Endothelial cell of umbilical vein (primary cell): ENCODE results near the gene DRC7. TPM values are rescaled to one million over a fixed set of nuclear protein-coding genes. Genes with fewer than 3 reads are reported as not detected.

Experiments
- BruUV-seq: library from RNA; stranded (reverse); fragments of 400-500 nt; replicated peaks from 2 replicates; lab custom pipeline; 2021; lab: Mats Ljungman, UMichigan
- CTCF ChIA-PET: fragments of 300-600, 350-600 bp; sonication (Branson Sonifier 250); formaldehyde crosslinking; loops from one replicate; lab custom pipeline; 2021; ENCODE audit warnings: antibody characterized with exemption, inconsistent platforms; lab: Charles Lee
- POLR2A ChIA-PET: fragments of 300-600, 350-600 bp; sonication (Branson Sonifier 250); formaldehyde crosslinking; loops from one replicate; lab custom pipeline; 2021; ENCODE audit warnings: antibody characterized with exemption, inconsistent platforms; lab: Charles Lee
- DNase-seq: peaks from one replicate; pipeline ENCODE4 v3.0.0-alpha.2; 2011; ENCODE audit warnings: low read depth, low spot score
- FAIRE-seq: peaks from 2 replicates; lab custom pipeline; 2011; peaks lifted over from hg19 to GRCh38; lab: Jason Lieb, UNC
- H2AFZ ChIP-seq: 2 replicates; pipeline ENCODE4 v1.6.0; 2012; ENCODE audit warnings: low read depth, low read length, control low read depth, inconsistent platforms
- H3K27ac ChIP-seq: 2 replicates; pipeline ENCODE4 v1.5.1; 2011; ENCODE audit warnings: low read depth, mild to moderate bottlenecking, control low read depth, low read length, moderate library complexity; ENCODE audit not compliant: insufficient read depth
- H3K27me3 ChIP-seq, 2 experiments: 2 replicates each; pipeline versions ENCODE4 v1.6.0 to v1.6.1; 2011; ENCODE audit warnings: low read length in 2 of 2, mixed read lengths in 1 of 2; ENCODE audit not compliant: control insufficient read depth in 2 of 2, insufficient read depth in 2 of 2
- H3K36me3 ChIP-seq, 2 experiments: 2 replicates in 1 of 2; 3 replicates in 1 of 2; pipeline ENCODE4 v1.5.1; 2011; ENCODE audit warnings: low read length in 2 of 2, mild to moderate bottlenecking in 1 of 2, moderate library complexity in 1 of 2; ENCODE audit not compliant: control insufficient read depth in 2 of 2, insufficient read depth in 2 of 2; ENCODE audit errors: extremely low read depth in 1 of 2
- H3K4me1 ChIP-seq: 3 replicates; pipeline ENCODE4 v1.5.1; 2011; ENCODE audit warnings: mild to moderate bottlenecking, low read length; ENCODE audit not compliant: control insufficient read depth, insufficient read depth; ENCODE audit errors: extremely low read depth
- H3K4me2 ChIP-seq: 2 replicates; pipeline ENCODE4 v1.6.1; 2011; ENCODE audit warnings: low read length, control low read depth, mixed read lengths; ENCODE audit not compliant: insufficient read depth
- H3K4me3 ChIP-seq, 3 experiments: fragments of 200-600 bp in 1 of 3; sonication (generic), shearing (Covaris generic) in 1 of 3; replicated peaks in 1 of 3; 2 replicates each; pipeline ENCODE4 v1.5.1; 2011 to 2016; ENCODE audit warnings: control low read depth in 3 of 3, low read length in 3 of 3, mild to moderate bottlenecking in 2 of 3, inconsistent platforms in 1 of 3, low read depth in 1 of 3, moderate library complexity in 1 of 3; ENCODE audit not compliant: insufficient read depth in 1 of 3
- H3K79me2 ChIP-seq: 2 replicates; pipeline ENCODE4 v1.6.0; 2012; ENCODE audit warnings: low read length, inconsistent platforms; ENCODE audit not compliant: control insufficient read depth, insufficient read depth
- H3K9ac ChIP-seq: replicated peaks from 2 replicates; pipeline ENCODE3; 2011; ENCODE audit warnings: low read length, control low read depth; ENCODE audit not compliant: insufficient read depth; ENCODE audit errors: extremely low read depth
- H3K9me1 ChIP-seq: replicated peaks from 3 replicates; pipeline ENCODE4 v1.6.0; 2011; ENCODE audit warnings: mild to moderate bottlenecking, low read length; ENCODE audit not compliant: control insufficient read depth, insufficient read depth; ENCODE audit errors: extremely low read depth
- H3K9me3 ChIP-seq: replicated peaks from 2 replicates; pipeline ENCODE4 v1.5.1; 2012; ENCODE audit warnings: low read length, inconsistent platforms; ENCODE audit not compliant: control insufficient read depth, insufficient read depth
- H4K20me1 ChIP-seq: replicated peaks from 2 replicates; pipeline ENCODE3; 2011; ENCODE audit warnings: mild to moderate bottlenecking, low read length; ENCODE audit not compliant: control insufficient read depth, insufficient read depth; ENCODE audit errors: extremely low read depth
- CTCF ChIP-seq, 2 donors: IDR thresholded peaks; 1 replicate in 1 of 2; 2 replicates in 1 of 2; pipeline ENCODE4 v1.5.1; 2011; ENCODE audit warnings: low read length in 2 of 2, mild to moderate bottlenecking in 2 of 2, moderate library complexity in 2 of 2, control low read depth in 1 of 2, inconsistent platforms in 1 of 2, low read depth in 1 of 2; ENCODE audit not compliant: insufficient read depth in 1 of 2; ENCODE audit errors: extremely low read depth in 1 of 2
- EZH2 ChIP-seq: IDR thresholded peaks from 2 replicates; pipeline ENCODE4 v1.6.1; 2012; ENCODE audit warnings: borderline replicate concordance, low read depth, mild to moderate bottlenecking, moderate library complexity, low read length, inconsistent platforms; ENCODE audit not compliant: severe bottlenecking
- FOS ChIP-seq: IDR thresholded peaks from 2 replicates; pipeline ENCODE4 v1.6.1; 2011; ENCODE audit warnings: mild to moderate bottlenecking, low read length, moderate library complexity, borderline replicate concordance; ENCODE audit not compliant: insufficient read depth
- GATA2 ChIP-seq: IDR thresholded peaks from 2 replicates; pipeline ENCODE4 v1.7.0; 2011; ENCODE audit warnings: low read depth, mild to moderate bottlenecking, moderate library complexity, mixed read lengths, low read length; ENCODE audit not compliant: insufficient read length, insufficient read depth
- JUN ChIP-seq: IDR thresholded peaks from 2 replicates; pipeline ENCODE4 v1.6.1; 2011; ENCODE audit warnings: borderline replicate concordance, low read depth; ENCODE audit not compliant: insufficient read length, insufficient read depth
- MAX ChIP-seq: IDR thresholded peaks from 2 replicates; pipeline ENCODE4 v1.6.1; 2011; ENCODE audit not compliant: insufficient read depth, insufficient read length
- MYC ChIP-seq: IDR thresholded peaks from one replicate; pipeline ENCODE4 v1.6.1; 2011; ENCODE audit warnings: mild to moderate bottlenecking, low read depth, low read length
- POLR2A ChIP-seq: IDR thresholded peaks from 2 replicates; pipeline ENCODE4 v1.6.1; 2012; ENCODE audit warnings: low read depth, mild to moderate bottlenecking, control low read depth, low read length
- POLR2AphosphoS5 ChIP-seq: IDR thresholded peaks from 2 replicates; pipeline ENCODE4 v1.6.1; 2012; ENCODE audit warnings: low read depth, mild to moderate bottlenecking, control low read depth, low read length, moderate library complexity; ENCODE audit not compliant: insufficient read depth
- dilution Hi-C: fragments of 300-500 bp; cut with MboI; formaldehyde crosslinking; loops from one replicate; pipeline ENCODE4 v1.15.0; 2019; ENCODE audit warnings: low sequenced_read_pairs; ENCODE audit not compliant: extremely low pct_ligation_motif_present
- intact Hi-C: fragments of 100-400 bp; cut with micrococcal nuclease; formaldehyde crosslinking; loops from one replicate; pipeline ENCODE4 v1.10.0; 2022
- polyA plus RNA-seq, 4 experiments: library from polyadenylated mRNA; depleted of rRNA in 3 of 4; stranded (reverse) in 3 of 4; unstranded in 1 of 4; fragments of >200 nt; gene quantifications; 2 replicates each; pipeline versions ENCODE4 v1.2.1 to v1.2.3, GENCODE V29; 2011 to 2012; ENCODE audit warnings: missing spikeins in 1 of 4
- total RNA-seq: library from RNA; stranded (reverse); gene quantifications from 2 replicates; pipeline ENCODE4 v1.2.3, GENCODE V29; 2021

Gene DRC7
- total and polyA plus RNA-seq, 2 donors (not counting 3 experiments of a cell fraction or from before 2014, with no cell fraction given) = 0.13 to 0.77 TPM

- Histone ChIP-seq H3K9me3 (no peaks in the 10 kb centered on the region), H3K9ac (no peak overlapping the region), H3K4me3 (no peak overlapping the region), H3K9me1 (no peaks in the 10 kb centered on the region), H2AFZ (no peak overlapping the region), H3K4me2 (no peak overlapping the region), H3K27ac (no peak overlapping the region), H4K20me1 (no peaks in the 10 kb centered on the region), H3K36me3 (peaks cover 0 to 6% of the 10 kb centered on the region in 2 experiments), H3K79me2 (no peaks in the 10 kb centered on the region), H3K4me1 (peaks cover 13% of the 10 kb centered on the region), H3K27me3 (no peaks in the 10 kb centered on the region)
- ChIA-PET CTCF (interaction anchor here (1.0 kb wide), 1 partner anchor 17 kb away, joined by 3 read pairs; no protein-coding TSS in a partner anchor), POLR2A (no interaction called here)
- TF ChIP-seq FOS (no peak), CTCF (IDR thresholded peaks at IDR 0.05; ENCODE audit: extremely low read depth in 1 of 2, insufficient read depth in 1 of 2, low read depth in 1 of 2, low read length in 2 of 2) (no peak), EZH2 (no peak), POLR2AphosphoS5 (no peak), JUN (no peak), GATA2 (no peak), MAX (no peak), POLR2A (no peak), MYC (no peak)
- BruUV-seq = no TSS peak
- no peak for FAIRE-seq
- no peak for DNase-seq
- dilution Hi-C loops = no loop called here
- intact Hi-C loops = no loop called here
These were observed 45.9 kb downstream of the DRC7 start for GRCh38 chr16:57740423-57741071.
